Panc1 (cell line): ENCODE results near the gene ZDHHC20.

Source experiments
- POLR2AphosphoS5 ChIP-seq: IDR thresholded peaks from 2 replicates; pipeline ENCODE4 v1.6.1; 2012; ENCODE audit warnings: mild to moderate bottlenecking, low read depth, low read length, moderate library complexity
- SIN3A ChIP-seq: IDR thresholded peaks from 2 replicates; pipeline ENCODE4 v1.6.1; 2012; ENCODE audit warnings: low read depth, mild to moderate bottlenecking, low read length, moderate library complexity, borderline replicate concordance; ENCODE audit not compliant: insufficient read depth
- TCF7L2 ChIP-seq: IDR thresholded peaks from 2 replicates; pipeline ENCODE4 v1.6.1; 2011; ENCODE audit warnings: mild to moderate bottlenecking, low read depth, low read length, inconsistent platforms
- TF ChIP-seq, protein P1 (sequence below): fragments of 450-650 bp; IDR thresholded peaks from 2 replicates; pipeline ENCODE4 v1.5.1; 2017; ENCODE audit warnings: mild to moderate bottlenecking

DNA sequence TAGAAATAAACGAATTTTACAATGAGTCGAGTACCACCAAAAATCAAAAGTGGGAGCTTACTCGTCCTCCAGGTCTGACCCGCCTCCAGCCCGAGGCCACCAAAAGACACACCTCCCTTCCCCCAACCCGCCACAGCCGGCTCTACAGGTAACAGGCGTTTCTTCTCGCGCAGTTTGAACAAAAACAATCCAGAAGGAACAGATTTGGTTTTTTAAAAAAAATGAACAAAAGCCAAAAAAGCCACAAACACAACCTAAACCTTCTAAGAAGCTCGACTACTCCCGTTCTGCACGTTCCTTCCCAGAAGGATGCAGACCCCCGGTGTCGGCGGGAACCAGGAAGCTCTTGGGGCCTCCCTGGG lies 671 bp downstream of the ZDHHC20 start:
- TF ChIP-seq TCF7L2 (no peak), POLR2AphosphoS5 (no peak), SIN3A (no peak)
- TF ChIP-seq, protein P1, sequence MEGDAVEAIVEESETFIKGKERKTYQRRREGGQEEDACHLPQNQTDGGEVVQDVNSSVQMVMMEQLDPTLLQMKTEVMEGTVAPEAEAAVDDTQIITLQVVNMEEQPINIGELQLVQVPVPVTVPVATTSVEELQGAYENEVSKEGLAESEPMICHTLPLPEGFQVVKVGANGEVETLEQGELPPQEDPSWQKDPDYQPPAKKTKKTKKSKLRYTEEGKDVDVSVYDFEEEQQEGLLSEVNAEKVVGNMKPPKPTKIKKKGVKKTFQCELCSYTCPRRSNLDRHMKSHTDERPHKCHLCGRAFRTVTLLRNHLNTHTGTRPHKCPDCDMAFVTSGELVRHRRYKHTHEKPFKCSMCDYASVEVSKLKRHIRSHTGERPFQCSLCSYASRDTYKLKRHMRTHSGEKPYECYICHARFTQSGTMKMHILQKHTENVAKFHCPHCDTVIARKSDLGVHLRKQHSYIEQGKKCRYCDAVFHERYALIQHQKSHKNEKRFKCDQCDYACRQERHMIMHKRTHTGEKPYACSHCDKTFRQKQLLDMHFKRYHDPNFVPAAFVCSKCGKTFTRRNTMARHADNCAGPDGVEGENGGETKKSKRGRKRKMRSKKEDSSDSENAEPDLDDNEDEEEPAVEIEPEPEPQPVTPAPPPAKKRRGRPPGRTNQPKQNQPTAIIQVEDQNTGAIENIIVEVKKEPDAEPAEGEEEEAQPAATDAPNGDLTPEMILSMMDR = no peak
